A549 (cell line): ENCODE results near the gene DYNC1I2.

Experiments used
- CHD2 ChIP-seq: fragments of 150-350 bp; IDR thresholded peaks from 2 replicates; pipeline ENCODE4 v1.6.1; 2014; ENCODE audit warnings: low read length; ENCODE audit not compliant: partially characterized antibody
- CHD4 ChIP-seq: fragments of 200-600 bp; sonication (generic); IDR thresholded peaks from 2 replicates; pipeline ENCODE4 v1.6.1; 2016; ENCODE audit warnings: antibody characterized with exemption, mild to moderate bottlenecking, borderline replicate concordance
- ESRRA ChIP-seq: fragments of 150-350 bp; IDR thresholded peaks from 2 replicates; pipeline ENCODE4 v1.6.1; 2014; ENCODE audit warnings: mild to moderate bottlenecking, low read length, borderline replicate concordance
- HOXB5 ChIP-seq: fragments of 250-450 bp; sonication (Bioruptor Pico); IDR thresholded peaks from 2 replicates; pipeline ENCODE4 v1.5.0; 2020; ENCODE audit warnings: mild to moderate bottlenecking, moderate library complexity
- MAX ChIP-seq: IDR thresholded peaks from 2 replicates; pipeline ENCODE4 v1.6.1; 2012
- NFE2L2 ChIP-seq: fragments of 150-350 bp; conservative IDR thresholded peaks from 2 replicates; pipeline ENCODE4 v1.6.1; 2014; ENCODE audit warnings: low read length
- NPAS2 ChIP-seq: fragments of 250-450 bp; sonication (Bioruptor Pico); IDR thresholded peaks from 2 replicates; pipeline ENCODE4 v1.8.0; 2022; ENCODE audit warnings: mild to moderate bottlenecking, moderate library complexity, borderline replicate concordance
- POLR2A ChIP-seq: IDR thresholded peaks from 2 replicates; pipeline ENCODE4 v1.6.1; 2012; ENCODE audit warnings: mild to moderate bottlenecking, low read length
- POLR2AphosphoS2 ChIP-seq: conservative IDR thresholded peaks from 2 replicates; pipeline ENCODE4 v1.6.1; 2012; ENCODE audit warnings: low read length, improper control_type of control experiment, inconsistent platforms
- RCOR1 ChIP-seq: fragments of 150-350 bp; IDR thresholded peaks from 2 replicates; pipeline ENCODE4 v1.6.1; 2014; ENCODE audit warnings: antibody characterized with exemption, low read length, low read depth
- REST ChIP-seq: fragments of 200-600 bp; sonication (generic); IDR thresholded peaks from 2 replicates; pipeline ENCODE4 v1.6.1; 2016; ENCODE audit warnings: antibody characterized with exemption, mild to moderate bottlenecking, moderate library complexity
- TF ChIP-seq, protein P1 (sequence below): fragments of >200 bp; sonication (Bioruptor Twin); formaldehyde crosslinking; IDR thresholded peaks from 3 replicates; pipeline ENCODE4 v1.5.1; 2016
- TF ChIP-seq, protein P2 (sequence below): fragments of >200 bp; sonication (Bioruptor Twin); formaldehyde crosslinking; IDR thresholded peaks from 3 replicates; pipeline ENCODE4 v1.6.1; 2016
- TF ChIP-seq, protein P3 (sequence below): fragments of 250-450 bp; sonication (Bioruptor Pico); IDR thresholded peaks from 2 replicates; pipeline ENCODE4 v1.5.0; 2021; ENCODE audit warnings: mild to moderate bottlenecking, moderate library complexity, borderline replicate concordance

- TF ChIP-seq MAX, result no peak
- TF ChIP-seq, protein P1, sequence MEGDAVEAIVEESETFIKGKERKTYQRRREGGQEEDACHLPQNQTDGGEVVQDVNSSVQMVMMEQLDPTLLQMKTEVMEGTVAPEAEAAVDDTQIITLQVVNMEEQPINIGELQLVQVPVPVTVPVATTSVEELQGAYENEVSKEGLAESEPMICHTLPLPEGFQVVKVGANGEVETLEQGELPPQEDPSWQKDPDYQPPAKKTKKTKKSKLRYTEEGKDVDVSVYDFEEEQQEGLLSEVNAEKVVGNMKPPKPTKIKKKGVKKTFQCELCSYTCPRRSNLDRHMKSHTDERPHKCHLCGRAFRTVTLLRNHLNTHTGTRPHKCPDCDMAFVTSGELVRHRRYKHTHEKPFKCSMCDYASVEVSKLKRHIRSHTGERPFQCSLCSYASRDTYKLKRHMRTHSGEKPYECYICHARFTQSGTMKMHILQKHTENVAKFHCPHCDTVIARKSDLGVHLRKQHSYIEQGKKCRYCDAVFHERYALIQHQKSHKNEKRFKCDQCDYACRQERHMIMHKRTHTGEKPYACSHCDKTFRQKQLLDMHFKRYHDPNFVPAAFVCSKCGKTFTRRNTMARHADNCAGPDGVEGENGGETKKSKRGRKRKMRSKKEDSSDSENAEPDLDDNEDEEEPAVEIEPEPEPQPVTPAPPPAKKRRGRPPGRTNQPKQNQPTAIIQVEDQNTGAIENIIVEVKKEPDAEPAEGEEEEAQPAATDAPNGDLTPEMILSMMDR, result no peak
- no peak for TF ChIP-seq HOXB5 (CRISPR knock-in tag)
- no peak for TF ChIP-seq RCOR1
- no peak for TF ChIP-seq ESRRA
- no peak for TF ChIP-seq CHD4
- no peak for TF ChIP-seq NFE2L2
- no peak for TF ChIP-seq POLR2A
- TF ChIP-seq, protein P2, sequence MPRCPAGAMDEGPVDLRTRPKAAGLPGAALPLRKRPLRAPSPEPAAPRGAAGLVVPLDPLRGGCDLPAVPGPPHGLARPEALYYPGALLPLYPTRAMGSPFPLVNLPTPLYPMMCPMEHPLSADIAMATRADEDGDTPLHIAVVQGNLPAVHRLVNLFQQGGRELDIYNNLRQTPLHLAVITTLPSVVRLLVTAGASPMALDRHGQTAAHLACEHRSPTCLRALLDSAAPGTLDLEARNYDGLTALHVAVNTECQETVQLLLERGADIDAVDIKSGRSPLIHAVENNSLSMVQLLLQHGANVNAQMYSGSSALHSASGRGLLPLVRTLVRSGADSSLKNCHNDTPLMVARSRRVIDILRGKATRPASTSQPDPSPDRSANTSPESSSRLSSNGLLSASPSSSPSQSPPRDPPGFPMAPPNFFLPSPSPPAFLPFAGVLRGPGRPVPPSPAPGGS, result no peak
- no peak for TF ChIP-seq CHD2
- TF ChIP-seq, protein P3, sequence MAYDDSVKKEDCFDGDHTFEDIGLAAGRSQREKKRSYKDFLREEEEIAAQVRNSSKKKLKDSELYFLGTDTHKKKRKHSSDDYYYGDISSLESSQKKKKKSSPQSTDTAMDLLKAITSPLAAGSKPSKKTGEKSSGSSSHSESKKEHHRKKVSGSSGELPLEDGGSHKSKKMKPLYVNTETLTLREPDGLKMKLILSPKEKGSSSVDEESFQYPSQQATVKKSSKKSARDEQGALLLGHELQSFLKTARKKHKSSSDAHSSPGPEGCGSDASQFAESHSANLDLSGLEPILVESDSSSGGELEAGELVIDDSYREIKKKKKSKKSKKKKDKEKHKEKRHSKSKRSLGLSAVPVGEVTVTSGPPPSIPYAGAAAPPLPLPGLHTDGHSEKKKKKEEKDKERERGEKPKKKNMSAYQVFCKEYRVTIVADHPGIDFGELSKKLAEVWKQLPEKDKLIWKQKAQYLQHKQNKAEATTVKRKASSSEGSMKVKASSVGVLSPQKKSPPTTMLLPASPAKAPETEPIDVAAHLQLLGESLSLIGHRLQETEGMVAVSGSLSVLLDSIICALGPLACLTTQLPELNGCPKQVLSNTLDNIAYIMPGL, result no peak
- TF ChIP-seq REST, result no peak
- no peak for TF ChIP-seq NPAS2
- no peak for TF ChIP-seq POLR2AphosphoS2
These were observed 60.1 kb downstream of the DYNC1I2 start for GRCh38 chr2:171747371-171747770.
